ENCODE measurements around the gene NKAIN4.

NKAIN4 gene

DNA sequence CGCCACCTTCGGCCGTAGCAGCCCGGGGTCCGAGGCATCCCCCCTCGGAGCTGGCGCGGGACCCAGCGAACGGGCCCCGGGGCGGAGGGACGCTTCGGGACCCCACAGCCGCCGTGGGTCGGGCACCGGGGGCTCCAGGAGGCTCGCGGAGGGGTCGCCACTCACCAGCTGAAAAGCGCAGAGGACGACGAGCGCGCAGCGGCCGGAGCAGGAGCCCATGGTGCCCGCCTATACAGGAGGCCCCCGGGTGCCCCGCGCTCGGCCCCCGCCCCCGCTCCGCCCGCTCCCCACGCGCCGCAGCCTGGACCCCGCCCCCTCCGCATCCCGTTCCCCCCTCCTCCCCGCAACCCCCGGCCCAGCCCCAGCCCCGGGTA lies at the start of gene NKAIN4:
Gene NKAIN4 (minus strand): TSS at position 232 of the 374 bp plus-strand sequence. CDS start 13 bp downstream, at position 219.
- DNase-seq, result no peak

DNA sequence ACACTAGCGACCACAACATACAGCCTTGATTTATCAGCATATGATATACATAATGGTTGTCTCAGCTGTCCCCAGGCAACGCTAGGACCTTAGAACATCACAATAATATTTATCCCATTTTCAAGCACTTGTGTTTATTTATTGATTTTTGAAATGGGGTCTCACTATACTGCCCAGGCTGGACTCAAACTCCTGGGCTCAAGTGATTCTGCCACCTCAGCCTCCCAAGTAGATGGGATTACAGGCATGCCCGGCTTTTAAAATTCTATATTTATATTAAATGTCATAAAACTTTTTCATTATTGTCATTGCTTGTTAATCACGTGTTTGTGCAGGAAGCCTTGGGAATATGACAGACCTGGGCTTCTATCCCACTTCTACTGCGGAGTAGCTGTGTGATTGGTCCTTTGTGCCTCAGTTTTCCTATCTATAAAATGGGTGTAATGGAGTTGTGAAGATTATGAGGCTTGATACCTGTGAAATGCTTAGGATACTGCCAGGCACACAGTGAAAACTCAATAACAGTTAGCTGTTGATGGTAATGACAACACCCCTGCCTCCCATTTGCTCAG lies 48.9 kb upstream of the NKAIN4 start:
- DNase-seq, result no peak

DNA sequence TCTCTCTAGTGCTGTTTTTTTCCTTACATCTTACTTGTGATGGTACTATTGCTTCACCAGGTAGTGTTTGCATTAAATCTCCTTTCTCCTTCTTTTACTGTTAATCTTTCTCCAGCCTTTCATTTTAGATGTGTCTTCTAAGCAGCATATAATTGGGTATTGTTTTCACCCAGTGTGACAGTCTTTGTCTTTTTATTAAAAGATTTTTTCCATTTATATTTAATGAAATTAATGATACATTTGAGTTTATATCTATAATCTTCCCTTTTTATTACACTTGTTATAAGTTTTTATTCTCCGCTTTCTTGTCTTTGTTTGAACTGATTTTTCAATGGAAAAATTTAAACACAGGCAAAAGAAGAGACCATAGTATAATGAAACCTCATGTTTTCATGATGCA lies 47.4 kb upstream of the NKAIN4 start:
- DNase-seq, result no peak

DNA sequence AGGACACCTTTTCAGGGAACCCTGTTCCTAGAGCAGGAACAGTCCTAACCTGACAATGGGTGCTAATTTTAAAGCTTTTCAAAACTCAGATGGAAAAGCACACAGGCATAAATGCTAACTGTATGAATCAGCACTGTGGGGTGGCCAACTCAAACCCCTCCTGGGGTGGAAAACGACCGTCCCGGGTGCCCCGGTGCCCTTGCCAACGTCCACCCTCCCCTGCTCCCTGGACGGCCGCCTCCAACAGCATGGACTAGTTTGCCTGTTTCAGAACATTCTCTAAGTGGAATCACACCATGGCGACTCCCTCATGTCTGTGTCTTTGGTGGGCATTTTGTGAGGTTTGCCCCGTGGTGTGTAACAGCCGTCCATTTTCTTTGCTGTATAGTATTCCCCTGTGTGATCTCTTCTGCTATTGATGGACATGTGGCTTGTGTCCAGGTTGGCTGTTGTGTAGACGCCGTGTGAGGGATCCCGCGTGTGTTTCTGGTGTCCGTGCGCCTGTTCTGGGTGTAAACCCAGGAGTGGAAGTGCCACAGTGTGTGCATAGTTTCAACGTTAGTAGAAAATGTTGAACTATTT lies 44.6 kb upstream of the NKAIN4 start:
- no peak for DNase-seq

DNA sequence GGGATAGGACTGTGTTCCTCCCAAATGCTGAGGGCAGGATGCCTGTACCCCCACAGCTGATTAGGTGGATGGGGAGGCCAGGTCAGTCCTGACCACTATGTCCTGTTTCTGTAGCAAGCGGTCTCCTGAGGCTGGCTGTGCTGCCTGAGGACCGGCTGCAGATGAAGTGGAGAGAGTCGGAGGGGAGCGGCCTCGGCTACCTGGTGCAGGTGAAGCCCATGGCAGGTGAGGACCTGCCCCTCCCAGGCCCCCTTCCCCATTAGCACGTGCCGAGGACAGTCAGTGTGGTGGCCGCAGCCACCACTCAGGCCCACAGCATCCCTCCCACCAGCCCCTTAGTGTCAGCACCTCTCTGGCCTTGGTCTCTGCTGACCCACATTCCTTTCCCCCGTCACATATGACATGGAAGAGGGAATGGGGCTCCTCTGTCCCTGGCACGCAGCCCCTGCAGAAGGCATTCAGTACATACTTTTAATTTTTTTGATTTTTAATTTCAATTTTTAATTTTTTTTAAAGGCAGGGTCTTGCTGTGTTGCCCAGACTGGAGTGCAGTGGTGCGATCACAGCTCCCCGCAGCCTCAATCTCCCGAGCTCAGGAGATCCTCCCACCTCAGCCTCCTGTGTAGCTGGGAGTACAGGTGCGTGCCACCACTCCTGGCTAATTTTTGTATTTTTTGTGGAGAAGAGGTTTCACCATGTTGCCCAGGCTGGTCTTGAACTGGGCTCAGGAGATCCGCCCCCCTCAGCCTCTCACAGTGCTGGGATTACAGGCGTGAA lies 43.7 kb upstream of the NKAIN4 start:
- DNase-seq, result no peak

DNA sequence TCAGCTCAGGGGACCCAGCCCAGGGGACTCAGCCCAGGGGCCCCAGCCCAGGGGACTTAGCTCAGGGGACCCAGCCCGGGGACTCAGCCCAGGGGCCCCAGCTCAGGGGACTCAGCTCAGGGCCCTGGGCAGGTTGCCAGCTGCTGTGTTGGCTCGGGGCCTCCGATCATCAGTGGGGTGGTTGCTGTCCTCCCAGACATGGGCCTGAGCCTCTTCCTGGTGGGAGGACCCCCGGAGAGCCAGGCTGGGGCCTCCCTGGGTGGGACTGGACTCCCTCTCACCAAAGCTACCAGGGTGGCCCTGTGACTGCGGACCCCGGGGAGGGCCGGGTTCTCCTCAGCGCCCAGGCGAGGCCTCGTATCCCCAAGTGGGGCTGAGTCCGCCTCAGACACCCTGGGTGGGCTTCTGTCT lies 43.1 kb upstream of the NKAIN4 start:
- no peak for DNase-seq

DNA sequence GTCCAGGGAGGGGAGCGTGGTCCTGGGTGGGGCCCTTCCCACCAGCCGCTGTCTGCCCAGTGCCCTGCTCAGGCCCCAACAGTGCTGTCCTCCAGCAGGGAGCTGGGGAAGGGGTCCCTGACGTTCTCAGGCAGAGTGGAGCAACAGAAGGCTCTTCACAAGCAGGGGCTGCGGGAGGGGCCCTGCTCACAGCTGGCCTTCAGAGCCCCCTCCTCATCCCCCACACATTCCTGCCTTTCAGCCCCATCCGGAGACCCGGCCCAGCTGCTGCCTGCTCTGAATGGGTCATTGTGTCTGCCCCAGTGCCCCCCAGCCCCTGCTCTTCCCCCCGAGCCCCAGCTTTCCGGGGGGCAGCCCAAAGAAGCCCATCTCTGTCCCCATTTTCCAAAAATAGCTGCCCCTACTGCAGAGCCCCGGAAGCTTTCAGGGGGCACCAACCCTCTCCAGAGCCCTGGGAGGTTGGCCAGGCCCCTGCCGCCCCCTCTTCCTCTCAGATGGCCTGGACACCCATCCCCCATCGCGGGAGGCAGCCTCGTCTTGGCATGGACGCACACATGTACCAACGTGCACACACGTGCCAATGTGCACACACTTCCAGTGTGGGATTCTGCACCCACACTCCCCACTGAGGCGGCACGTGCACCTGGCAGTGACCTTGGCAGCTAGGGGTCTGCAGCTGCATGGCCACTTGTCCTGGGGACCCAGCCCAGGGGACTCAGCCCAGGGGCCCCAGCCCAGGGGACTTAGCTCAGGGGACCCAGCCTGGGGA lies 42.5 kb upstream of the NKAIN4 start:
- no peak for DNase-seq

DNA sequence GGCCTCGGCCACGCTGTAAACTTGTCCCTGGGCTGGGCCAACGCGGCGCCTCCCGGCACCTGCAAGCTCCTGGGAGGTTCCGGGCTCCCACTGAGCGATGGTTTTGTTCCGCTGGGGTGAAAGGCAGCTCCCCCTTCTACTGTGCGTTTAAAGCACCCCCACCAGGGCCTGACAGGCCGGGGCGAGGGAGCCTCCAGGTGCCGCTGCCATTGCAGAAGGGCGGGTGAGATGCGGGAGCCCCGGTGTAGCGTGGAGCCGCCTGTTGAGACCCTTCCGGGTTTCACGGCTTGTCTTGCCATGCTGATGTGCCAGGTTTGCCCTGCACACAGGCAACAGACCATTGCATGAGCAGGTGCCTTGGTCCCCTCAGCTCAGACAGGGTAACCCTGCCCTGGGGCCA lies 41.6 kb upstream of the NKAIN4 start:
- no peak for DNase-seq

DNA sequence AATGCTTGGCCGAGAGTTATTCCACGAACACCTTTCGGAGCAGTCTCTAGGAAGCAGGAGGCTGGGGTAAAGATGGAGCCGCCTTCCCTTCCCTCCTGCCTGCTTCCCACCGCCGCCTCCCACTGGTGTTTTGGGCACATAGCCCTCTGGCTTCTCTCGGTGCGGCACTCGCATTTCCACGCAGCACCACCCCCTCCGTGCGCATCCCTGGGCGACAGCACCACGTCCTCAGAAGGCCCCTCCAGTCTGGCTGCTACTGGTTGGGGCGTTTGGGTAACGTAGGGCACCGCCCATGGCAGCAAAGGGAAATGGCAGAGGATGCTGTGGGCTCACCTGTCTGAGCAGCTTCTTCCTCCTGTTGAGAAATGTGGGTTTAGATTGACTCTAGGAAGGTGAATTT lies 41.2 kb upstream of the NKAIN4 start:
- DNase-seq, result no peak

DNA sequence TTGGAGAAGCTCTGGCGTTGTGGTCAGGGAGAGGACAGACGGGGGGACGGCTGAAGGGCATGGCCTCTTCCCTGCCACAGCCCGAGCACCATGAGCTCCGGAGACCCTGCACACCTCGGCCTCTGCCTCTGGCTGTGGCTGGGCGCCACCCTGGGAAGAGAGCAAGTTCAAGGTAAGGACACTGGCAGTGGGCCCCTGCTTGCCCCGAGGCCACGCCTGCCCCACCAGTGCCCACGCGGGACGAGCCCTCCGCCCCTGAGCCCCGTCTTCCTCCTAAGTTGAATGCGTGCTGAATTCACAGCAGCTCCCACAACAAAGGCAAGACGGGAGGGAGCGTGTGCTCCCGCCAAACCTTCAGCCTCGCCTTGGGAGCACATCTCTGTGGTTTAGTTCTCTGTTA lies 40.8 kb upstream of the NKAIN4 start:
- DNase-seq, result no peak

DNA sequence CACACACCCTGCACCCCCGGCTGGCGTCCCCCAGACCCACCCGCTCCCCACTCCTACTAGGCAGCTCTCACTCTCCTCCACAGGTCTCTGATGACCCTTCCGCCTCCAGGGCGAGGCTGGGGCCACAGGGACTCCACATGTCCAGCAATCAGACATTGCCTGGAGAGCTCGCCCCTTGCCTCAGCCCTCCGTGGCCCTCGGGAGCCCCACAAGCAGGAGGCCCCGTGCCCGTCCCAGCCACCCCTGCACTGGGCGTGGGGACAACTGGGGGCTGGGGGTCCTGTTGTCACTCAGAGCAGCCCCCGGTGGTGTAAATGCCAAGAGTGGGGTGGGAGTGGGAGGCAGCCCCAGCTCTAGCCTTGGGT lies 40.3 kb upstream of the NKAIN4 start:
- DNase-seq, result no peak

DNA sequence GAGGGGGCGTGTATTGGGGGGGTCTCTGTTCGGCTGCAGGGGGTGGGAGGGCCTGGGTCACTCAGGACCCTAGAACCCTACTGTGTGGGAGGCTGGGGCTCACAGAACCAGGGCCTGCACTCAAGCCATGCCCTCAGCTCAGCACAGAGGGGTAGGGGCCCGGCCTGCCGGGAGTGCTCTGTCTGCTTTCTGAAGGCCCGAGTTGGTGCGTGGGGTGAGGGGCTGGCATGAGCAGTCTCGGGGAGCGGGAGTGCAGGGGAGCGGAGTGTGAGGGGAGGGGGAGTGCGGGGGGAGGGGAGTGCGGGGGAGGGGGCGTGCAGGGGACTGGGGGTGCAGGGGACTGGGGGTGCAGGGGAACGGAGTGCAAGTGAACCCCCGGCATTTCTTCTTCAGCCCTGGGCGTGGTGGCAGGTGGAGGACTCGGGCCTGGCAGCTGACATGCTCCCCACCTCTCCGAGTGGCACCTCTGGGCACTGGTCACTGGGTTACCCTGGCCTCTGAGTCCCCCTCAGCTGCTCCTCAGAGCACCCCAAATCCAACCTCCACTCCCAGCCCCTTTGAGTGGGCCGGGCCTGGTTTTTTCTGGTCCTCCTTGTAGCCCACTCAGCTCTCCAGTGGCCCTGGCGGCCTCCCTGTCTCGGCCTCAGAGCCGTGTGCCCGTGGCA lies 39.7 kb upstream of the NKAIN4 start:
- no peak for DNase-seq

DNA sequence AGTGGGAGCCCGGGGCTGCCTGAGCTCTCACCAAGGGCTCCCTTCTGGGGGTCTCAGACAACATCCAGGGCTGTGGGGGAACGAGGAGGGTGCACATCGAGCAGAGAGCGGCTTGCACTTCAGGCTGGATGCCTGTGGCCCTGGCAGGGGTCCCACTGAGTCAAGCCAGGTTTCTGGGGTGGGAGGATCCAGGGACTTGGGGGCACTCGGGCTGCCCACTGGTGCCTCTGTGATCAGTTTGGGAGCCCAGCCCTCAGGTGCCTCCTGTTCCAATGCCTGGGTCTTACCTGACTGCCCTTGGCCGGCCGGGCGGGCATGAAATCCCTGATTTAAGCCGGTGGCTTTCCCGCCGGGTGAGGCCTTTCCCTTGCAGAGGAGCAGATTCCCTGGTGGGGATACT lies 39.2 kb upstream of the NKAIN4 start:
- DNase-seq, result no peak

DNA sequence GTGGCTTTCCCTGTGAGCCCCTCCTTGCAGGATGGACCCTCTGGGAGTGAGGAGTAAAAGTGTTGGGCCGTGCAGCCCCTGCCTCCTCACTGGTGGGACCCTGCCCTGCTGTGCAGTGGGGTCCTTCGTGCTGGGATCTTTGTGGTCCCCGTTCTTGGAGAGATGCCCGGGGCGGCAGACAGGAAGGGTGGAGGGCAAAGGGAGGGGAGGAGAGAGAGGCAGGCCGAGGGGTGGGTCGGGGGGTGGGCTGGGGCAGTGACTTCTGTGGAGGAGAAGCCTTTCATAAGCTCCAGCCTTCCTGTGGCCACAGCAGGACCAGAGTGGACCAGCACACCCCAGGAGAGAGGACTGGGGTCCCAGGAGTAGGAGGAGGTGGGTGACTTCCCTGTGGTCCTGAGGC lies 38.6 kb upstream of the NKAIN4 start, which contains the start of gene COL20A1:
Gene COL20A1 (plus strand): TSS at position 283 of the 400 bp plus-strand sequence. CDS start 1,922 bp downstream, outside the sequence.
- DNase-seq, result no peak

DNA sequence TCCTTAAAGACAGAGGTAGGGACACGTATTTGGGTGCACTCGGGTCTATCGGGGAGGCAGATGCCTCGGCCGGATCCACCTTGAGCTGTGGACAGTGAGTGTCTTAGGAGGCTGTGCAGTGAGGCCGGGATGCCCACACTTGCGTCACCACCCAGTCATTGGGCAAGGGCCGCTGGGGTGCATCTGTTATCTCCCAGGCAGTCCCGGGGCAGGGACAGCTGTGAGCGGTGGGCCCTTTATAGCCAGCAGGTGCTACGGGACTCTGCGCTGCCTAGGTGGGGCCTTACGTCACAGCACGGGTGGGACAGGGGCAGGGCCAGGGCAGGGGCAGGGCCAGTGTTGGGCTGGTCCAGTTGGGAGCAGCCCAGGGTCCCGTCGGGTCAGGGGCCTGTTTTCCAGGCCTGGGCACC lies 38.0 kb upstream of the NKAIN4 start:
- DNase-seq, result no peak

DNA sequence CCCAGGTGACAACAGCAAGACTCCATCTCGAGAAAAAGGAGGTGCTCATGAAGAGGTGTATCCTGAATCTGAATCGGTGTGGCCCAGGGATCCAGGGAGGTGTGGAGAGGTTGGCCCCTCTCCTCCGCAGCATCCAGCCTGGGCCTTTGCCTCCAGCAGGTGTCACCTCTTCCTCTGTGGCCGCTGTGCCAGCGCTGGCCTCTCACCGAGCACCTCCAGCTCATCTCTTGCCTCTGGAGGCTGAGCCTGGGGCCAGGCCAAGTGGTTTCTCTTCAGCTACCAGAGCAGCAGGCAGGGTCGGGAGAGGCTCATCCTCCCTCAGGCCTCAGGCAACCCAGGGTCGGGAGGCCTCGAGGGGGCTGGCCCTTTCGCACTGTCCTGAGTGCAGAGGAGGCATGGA lies 37.5 kb upstream of the NKAIN4 start:
- DNase-seq, result no peak

DNA sequence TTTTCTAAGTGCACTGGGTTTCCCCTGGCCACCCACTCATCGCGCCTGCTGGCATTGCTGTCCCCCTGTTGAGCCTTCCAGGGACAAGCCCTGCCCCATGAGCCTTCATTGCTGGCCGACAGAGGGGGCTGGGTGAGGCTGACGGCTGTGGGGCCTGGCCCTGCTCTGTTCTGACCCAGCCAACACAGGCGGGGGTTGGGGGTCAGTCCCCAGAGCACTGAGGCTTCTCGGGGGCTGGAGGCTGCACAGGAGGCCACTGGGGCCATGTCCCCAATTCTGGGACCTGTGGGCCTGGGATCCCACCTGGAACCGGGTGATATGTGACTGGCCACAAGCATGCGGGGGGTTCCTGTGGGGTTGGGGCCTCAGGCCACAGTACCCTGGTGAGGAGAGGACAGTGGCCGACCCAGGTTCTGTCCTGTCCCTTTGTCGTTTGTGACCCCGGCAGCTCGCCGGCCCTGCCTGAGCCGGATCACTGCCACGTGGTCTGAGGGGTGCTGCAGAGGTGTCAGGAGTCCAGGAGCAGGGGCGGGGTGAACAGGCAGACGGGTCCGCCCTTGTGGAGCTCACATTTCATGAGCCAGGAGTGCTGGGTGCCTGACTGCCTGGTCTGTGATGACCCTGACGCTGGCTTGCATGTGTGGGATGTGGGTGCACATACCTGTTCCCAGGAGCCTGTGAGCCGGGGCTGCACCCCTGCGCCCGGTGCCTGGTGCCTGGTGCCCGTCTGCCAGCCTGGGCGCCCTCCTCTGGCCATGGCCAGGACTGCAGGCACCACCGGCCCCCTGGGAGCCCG lies 36.6 kb upstream of the NKAIN4 start:
- DNase-seq, result no peak

DNA sequence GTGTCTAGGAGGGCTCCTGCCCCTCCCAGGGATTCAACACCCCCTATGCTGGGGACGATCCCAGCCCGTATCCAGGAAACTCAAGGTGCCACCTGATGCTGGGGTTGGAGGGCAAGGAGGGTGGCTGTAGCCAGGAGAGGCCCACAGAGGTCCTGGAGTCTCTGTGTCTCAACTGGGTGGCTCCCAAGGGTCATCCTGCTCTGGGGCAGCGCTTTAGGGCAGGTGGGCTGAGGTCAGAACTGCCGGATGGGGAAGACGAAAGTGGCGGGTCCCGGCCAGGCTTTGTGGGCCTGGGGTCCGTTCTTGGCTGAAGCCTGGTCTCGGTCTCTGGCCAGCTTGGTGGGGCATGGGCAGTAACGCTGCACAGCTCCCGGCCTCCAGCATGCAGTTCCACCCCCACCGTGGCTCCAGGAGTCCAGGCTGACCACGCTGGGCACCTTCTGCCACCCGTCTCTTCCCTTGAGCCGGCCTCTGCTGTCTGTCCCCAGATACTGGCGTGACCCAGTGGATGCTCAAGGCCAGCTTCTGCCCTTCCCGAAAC lies 35.9 kb upstream of the NKAIN4 start:
- DNase-seq, result no peak

DNA sequence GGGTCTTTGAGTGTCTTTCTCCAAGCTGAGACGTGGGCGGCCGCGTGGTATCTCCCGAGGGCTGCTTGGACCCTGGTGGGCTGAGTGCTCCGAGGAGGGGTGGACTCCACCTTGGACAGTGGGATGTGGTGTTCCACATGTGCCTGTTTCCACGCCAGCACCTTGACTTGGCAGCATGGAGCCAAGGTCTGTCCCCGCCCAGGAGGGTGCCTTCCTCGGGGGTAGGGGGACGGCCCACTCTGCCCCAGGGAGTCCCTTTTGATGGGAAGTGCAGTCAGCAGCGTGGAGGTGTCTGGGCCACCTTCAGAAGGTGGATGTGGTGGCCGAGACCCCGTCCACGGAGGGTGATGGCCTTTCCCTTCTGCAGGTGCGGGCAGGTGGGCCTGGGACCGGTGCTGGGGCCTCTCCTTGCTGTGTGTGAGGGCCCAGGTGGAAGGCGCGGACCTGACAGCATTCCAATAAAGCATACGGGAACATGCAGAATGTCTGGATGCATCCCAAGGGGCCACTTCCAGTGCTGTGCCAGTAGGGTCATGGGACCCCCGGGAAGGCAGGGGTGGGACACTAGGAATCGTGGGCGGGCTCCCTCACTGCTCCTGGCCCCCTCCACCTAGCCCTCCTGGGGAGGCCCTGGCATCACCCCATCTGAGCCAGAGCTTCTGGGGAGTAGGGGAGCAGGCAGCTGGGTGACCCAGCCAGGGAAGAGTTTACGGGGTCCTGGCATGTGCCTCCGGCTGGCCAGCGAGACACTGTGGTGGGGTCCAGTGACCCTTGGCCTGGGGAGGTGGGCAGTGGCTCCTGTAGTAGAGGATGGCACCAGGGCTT lies 35.3 kb upstream of the NKAIN4 start:
- DNase-seq, result no peak

DNA sequence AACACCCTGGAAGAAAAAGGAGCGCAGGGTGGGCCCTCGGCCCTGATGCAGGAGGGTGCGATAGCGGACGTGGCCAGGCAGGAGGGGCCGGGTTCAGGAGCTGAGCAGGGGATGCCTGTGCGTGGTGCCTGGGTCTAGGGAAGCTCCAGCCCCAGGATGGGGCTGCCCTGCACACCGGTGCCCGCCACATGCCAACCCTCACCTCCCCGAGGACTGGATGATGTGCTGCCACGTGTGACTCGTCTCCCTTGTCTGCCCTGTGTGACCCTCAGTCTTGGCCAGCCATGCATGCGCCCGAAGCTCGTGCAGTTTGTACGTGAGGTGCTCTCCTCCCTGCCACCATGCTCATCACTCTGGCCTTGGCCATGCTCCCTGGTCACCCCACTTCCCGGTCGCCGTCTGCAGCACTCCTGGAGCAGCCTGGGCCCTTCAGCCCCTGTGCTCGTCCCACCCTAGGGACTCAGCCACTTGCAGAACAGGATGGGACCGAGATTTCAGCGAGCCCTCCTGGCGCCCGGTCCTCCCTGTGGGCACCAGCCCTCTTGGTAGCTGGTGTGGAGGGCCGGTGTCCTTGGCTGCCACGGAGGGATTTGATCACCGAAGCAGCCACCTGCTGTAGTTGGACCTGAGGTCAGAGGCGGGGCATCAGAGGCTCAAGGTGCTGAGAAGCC lies 34.5 kb upstream of the NKAIN4 start:
- no peak for DNase-seq
